SU-DHL-6 (cell line): ENCODE results near the gene TTLL11.
"Not testable (repeated sequence)": the region's sequence is repeated elsewhere in the genome, so short reads cannot be mapped to it uniquely, and the experiment has no call there.

Source experiments
- H2AFZ ChIP-seq: fragments of 200-600 bp; sonication (generic); 2 replicates; pipeline ENCODE4 v1.6.1; 2014; ENCODE audit warnings: low read depth, mild to moderate bottlenecking, moderate library complexity, mixed read lengths, antibody characterized with exemption, low read length; ENCODE audit not compliant: severe bottlenecking
- H3F3A ChIP-seq: fragments of 200-600 bp; shearing (Covaris generic); 2 replicates; pipeline ENCODE4 v1.6.0; 2016; ENCODE audit warnings: antibody characterized with exemption, mild to moderate bottlenecking; ENCODE audit not compliant: insufficient read depth
- H3K27ac ChIP-seq: fragments of 200-600 bp; sonication (generic); 2 replicates; pipeline ENCODE4 v1.5.1; 2016; ENCODE audit warnings: low read depth, mild to moderate bottlenecking, low read length, moderate library complexity, mixed read lengths
- H3K27me3 ChIP-seq: fragments of 200-600 bp; sonication (generic), shearing (Covaris generic); 2 replicates; pipeline ENCODE4 v1.6.0; 2014; ENCODE audit warnings: mild to moderate bottlenecking, low read length
- H3K36me3 ChIP-seq: fragments of 200-600 bp; sonication (generic); 2 replicates; pipeline ENCODE4 v1.6.1; 2014; ENCODE audit warnings: mild to moderate bottlenecking, low read length, mixed read lengths
- H3K4me2 ChIP-seq: fragments of 300-600, 200-600 bp; shearing (Covaris generic), sonication (generic); 2 replicates; pipeline ENCODE4 v1.6.0; 2014; ENCODE audit warnings: low read length, low read depth, mild to moderate bottlenecking; ENCODE audit not compliant: poor library complexity, severe bottlenecking
- H3K4me3 ChIP-seq: fragments of 200-600 bp; sonication (generic); 2 replicates; pipeline ENCODE4 v1.5.1; 2014; ENCODE audit warnings: antibody characterized with exemption, low read length, mild to moderate bottlenecking, mixed read lengths; ENCODE audit not compliant: insufficient read depth, poor library complexity, severe bottlenecking
- H3K79me2 ChIP-seq: fragments of 200-600 bp; sonication (generic); 2 replicates; pipeline ENCODE4 v1.6.1; 2014; ENCODE audit warnings: mild to moderate bottlenecking, low read length, moderate library complexity; ENCODE audit not compliant: insufficient read depth
- H3K9ac ChIP-seq: fragments of 200-600 bp; sonication (generic); 2 replicates; pipeline ENCODE4 v1.7.0; 2014; ENCODE audit warnings: mild to moderate bottlenecking, low read length
- H3K9me2 ChIP-seq: fragments of 200-600 bp; sonication (generic); replicated peaks from 2 replicates; pipeline ENCODE4 v1.6.1; 2014; ENCODE audit warnings: low read length; ENCODE audit not compliant: insufficient read depth
- H3K9me3 ChIP-seq: fragments of 200-600 bp; sonication (generic); 2 replicates; pipeline ENCODE4 v1.6.1; 2014; ENCODE audit warnings: low read length, mixed read lengths; ENCODE audit not compliant: insufficient read depth
- H4K20me1 ChIP-seq: fragments of 200-600 bp; sonication (generic); 2 replicates; pipeline ENCODE4 v1.6.1; 2014; ENCODE audit warnings: low read depth, mild to moderate bottlenecking, antibody characterized with exemption, low read length, moderate library complexity, mixed read lengths
- EZH2phosphoT487 ChIP-seq: fragments of 200-600 bp; sonication (generic), shearing (Covaris generic); conservative IDR thresholded peaks from 2 replicates; pipeline ENCODE4 v1.6.1; 2018; ENCODE audit warnings: mild to moderate bottlenecking, antibody characterized with exemption, low read length, moderate library complexity, mixed read lengths
- TF ChIP-seq, protein P1 (sequence below): fragments of 200-600 bp; sonication (generic); IDR thresholded peaks from one replicate; pipeline ENCODE4 v1.5.1; 2017; ENCODE audit warnings: antibody characterized with exemption, mild to moderate bottlenecking, low read length, moderate library complexity; ENCODE audit not compliant: insufficient read depth, poor library complexity, severe bottlenecking

The TTLL11 gene

DNA sequence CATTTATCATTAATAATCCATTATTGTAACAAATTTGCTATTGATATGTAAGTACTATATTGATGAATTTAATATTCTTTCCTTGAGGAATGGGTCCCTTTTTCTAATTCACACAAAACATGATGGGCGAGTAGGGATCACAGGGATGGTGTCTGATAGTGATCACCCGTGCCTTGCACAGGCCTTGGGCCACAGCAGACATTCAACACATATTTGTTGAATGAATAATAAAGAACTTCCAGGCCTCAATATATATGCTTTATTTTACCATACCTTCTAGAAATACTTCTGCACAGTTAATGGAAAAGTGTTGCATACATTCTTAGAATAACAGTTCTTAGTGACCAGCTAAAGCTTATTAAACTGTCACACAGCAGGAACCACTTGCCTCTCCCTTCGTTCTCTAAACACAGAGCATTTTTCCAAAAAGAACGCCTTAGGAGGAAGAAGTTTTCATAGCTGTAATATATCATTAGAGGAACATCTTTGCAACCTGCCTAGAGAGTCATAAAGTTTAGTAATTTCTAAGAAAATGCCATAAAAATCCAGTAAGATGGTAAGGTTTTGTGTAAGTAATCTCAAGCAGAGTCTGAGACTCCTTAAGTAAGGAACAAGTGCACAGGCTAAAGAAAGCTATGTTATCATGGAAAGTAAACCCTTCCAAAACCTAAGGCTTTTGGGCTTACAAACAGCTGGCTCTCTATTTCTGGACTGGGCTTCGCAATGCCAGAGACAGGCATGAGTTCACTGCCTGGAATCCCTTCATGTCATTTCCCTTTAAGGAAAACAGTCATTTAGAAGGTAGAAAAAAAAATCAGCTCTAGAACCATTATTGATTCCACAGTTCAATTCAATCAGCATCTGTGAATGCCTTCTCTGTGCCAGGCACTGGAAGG, 17.7 kb downstream of the TTLL11 start:
- no peaks in the 10 kb centered on the region for H3K9me2 ChIP-seq
- H3K4me3 ChIP-seq, result no peak overlapping the region
- no peak overlapping the region for H2AFZ ChIP-seq
- no peaks in the 10 kb centered on the region for H3K36me3 ChIP-seq
- H3K79me2 ChIP-seq, result no peaks in the 10 kb centered on the region
- H3K4me2 ChIP-seq, result no peak overlapping the region
- no peaks in the 10 kb centered on the region for H3K27me3 ChIP-seq
- no peaks in the 10 kb centered on the region for H3F3A ChIP-seq
- H3K27ac ChIP-seq, result no peak overlapping the region
- no peak for TF ChIP-seq EZH2phosphoT487
- TF ChIP-seq, protein P1, sequence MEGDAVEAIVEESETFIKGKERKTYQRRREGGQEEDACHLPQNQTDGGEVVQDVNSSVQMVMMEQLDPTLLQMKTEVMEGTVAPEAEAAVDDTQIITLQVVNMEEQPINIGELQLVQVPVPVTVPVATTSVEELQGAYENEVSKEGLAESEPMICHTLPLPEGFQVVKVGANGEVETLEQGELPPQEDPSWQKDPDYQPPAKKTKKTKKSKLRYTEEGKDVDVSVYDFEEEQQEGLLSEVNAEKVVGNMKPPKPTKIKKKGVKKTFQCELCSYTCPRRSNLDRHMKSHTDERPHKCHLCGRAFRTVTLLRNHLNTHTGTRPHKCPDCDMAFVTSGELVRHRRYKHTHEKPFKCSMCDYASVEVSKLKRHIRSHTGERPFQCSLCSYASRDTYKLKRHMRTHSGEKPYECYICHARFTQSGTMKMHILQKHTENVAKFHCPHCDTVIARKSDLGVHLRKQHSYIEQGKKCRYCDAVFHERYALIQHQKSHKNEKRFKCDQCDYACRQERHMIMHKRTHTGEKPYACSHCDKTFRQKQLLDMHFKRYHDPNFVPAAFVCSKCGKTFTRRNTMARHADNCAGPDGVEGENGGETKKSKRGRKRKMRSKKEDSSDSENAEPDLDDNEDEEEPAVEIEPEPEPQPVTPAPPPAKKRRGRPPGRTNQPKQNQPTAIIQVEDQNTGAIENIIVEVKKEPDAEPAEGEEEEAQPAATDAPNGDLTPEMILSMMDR, result no peak
- H4K20me1 ChIP-seq, result no peaks in the 10 kb centered on the region
- no peak overlapping the region for H3K9ac ChIP-seq
- H3K9me3 ChIP-seq, result no peaks in the 10 kb centered on the region

DNA sequence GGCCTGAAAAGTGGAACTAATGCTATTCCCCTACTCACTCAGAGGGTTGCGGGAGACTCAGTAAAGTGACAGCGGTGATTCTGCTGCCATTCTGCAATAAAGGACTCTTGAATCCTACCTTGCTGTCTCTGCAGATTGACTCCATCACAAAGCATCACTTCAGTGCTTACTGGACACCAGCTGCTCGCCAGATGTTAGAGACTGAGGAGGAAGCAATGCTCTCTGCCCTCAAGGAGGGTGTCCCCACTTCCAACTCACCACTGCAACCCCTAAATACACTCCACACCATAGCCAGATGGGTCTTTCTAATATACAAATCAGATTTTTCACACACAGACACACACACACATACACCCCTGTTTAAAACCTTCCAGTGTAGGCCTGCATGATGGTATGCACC, 21.4 kb downstream of the TTLL11 start:
- Histone ChIP-seq H3K79me2 (no peaks in the 10 kb centered on the region), H3K9me2 (no peaks in the 10 kb centered on the region), H2AFZ (no peak overlapping the region)

DNA sequence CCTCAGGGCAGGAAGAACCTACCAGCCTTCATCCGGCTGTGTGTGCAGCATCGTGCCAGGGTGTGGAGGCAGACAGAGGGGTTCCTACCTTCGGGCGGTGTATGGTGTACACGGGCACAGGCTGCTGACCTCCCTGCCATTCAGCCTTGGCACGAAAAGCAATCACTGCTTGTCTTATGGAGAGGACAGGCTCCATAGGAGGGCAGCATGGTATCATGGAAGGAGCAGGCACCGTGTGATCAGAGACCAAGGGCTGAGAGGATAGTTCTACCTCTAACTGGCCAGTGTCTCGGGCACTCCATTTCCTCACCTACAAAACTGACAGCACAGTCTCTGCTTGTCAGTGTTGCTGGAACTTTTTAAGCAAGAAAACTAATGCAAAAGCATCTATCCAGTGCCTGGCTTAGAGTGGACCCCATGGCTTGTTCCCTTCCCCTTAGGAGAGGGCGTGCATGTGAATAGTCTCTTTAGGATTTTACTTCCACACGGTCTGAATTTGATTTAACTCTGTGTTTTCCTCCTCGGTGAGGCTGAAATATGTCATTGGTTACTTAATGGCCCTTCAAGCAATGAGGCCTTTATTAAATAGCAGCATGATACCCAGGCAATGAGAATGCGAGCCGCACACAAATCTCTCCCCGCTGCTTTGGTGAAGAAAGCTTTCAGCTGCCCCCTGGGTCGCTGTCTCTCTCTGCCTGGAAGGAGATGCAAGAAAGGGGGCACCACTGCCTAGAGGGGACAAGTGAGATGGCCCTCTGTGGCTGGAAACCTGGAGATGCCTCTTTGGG, 22.2 kb downstream of the TTLL11 start:
- no peaks in the 10 kb centered on the region for H3K79me2 ChIP-seq
- H3F3A ChIP-seq, result no peaks in the 10 kb centered on the region
- no peaks in the 10 kb centered on the region for H3K9me2 ChIP-seq
- H3K4me3 ChIP-seq, result no peak overlapping the region
- TF ChIP-seq EZH2phosphoT487, result no peak
- TF ChIP-seq, protein P1, result no peak
- no peaks in the 10 kb centered on the region for H3K9me3 ChIP-seq
- H2AFZ ChIP-seq, result no peak overlapping the region
- H3K36me3 ChIP-seq, result no peaks in the 10 kb centered on the region
- no peaks in the 10 kb centered on the region for H3K27me3 ChIP-seq
- H4K20me1 ChIP-seq, result no peaks in the 10 kb centered on the region; the same call in 1 of the 2 replicates
- H3K27ac ChIP-seq, result no peak overlapping the region
- H3K9ac ChIP-seq, result no peak overlapping the region
- H3K4me2 ChIP-seq, result no peak overlapping the region

More for the DNA sequence above, 21.4 kb downstream of the TTLL11 start:
- H3K4me3 ChIP-seq, result no peak overlapping the region
- no peak for TF ChIP-seq EZH2phosphoT487
- TF ChIP-seq, protein P1, result no peak
- H3K36me3 ChIP-seq, result no peaks in the 10 kb centered on the region
- no peak overlapping the region for H3K9ac ChIP-seq
- no peaks in the 10 kb centered on the region for H3F3A ChIP-seq
- no peaks in the 10 kb centered on the region for H4K20me1 ChIP-seq
- no peaks in the 10 kb centered on the region for H3K9me3 ChIP-seq
- H3K4me2 ChIP-seq, result no peak overlapping the region
- H3K27ac ChIP-seq, result no peak overlapping the region
- H3K27me3 ChIP-seq, result no peaks in the 10 kb centered on the region

DNA sequence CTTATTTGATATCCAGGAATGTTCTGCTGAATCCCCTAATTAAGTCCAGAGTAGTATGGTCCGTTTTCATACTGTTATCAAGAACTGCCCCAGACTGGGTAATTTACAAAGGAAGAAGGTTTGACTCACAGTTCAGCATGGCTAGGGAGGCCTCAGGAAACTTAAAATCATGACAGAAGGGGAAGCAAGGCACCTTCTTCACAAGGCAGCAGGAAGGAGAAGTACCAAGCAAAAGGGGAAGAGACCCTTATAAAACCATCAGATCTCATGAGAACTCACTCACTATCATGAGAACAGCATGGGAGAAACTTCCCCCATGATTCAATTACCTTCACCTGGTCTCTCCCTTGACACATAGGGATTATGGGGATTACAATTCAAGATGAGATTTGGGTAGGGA, 26.4 kb downstream of the TTLL11 start:
- not testable (repeated sequence) for H3K27ac ChIP-seq, H3F3A ChIP-seq, H3K27me3 ChIP-seq, H3K4me3 ChIP-seq, H3K9me2 ChIP-seq, H4K20me1 ChIP-seq, H3K79me2 ChIP-seq, H2AFZ ChIP-seq, H3K36me3 ChIP-seq, H3K9me3 ChIP-seq, H3K4me2 ChIP-seq, H3K9ac ChIP-seq
